K562 (cell line): ENCODE results near the gene RNF224. TPM values are rescaled to one million over a fixed set of nuclear protein-coding genes. Genes with fewer than 3 reads are reported as not detected.

Experiments used
- FIP1L1 ChIP-seq: fragments of 200-400 bp; formaldehyde crosslinking; IDR thresholded peaks from 2 replicates; pipeline ENCODE4 v1.6.1; 2018; ENCODE audit warnings: mild to moderate bottlenecking, low read depth, low read length; ENCODE audit not compliant: poor library complexity, severe bottlenecking
- FOXK2 ChIP-seq, 2 experiments: fragments of 450-650 bp; IDR thresholded peaks in 1 of 2; conservative IDR thresholded peaks in 1 of 2; 2 replicates each; pipeline ENCODE4 v1.6.1; 2016; ENCODE audit warnings: low read depth in 2 of 2, mild to moderate bottlenecking in 1 of 2
- KDM2B ChIP-seq: fragments of 250-450 bp; sonication (Bioruptor Pico); IDR thresholded peaks from 2 replicates; pipeline ENCODE4 v1.8.0; 2021; ENCODE audit warnings: mild to moderate bottlenecking, moderate library complexity
- SAP30 ChIP-seq: fragments of 200-600 bp; sonication (generic); IDR thresholded peaks from 2 replicates; pipeline ENCODE4 v1.6.1; 2012; ENCODE audit warnings: borderline replicate concordance, low read depth, mild to moderate bottlenecking, moderate library complexity, low read length, control low read depth, inconsistent platforms; ENCODE audit not compliant: insufficient read depth, poor library complexity, severe bottlenecking
- SP1 ChIP-seq: sonication (generic); formaldehyde crosslinking; IDR thresholded peaks from 2 replicates; pipeline ENCODE4 v1.8.1; 2022; ENCODE audit warnings: mild to moderate bottlenecking, missing genetic modification reagents
- THRB ChIP-seq: fragments of 450-650 bp; formaldehyde crosslinking; conservative IDR thresholded peaks from 2 replicates; pipeline ENCODE4 v1.4.0; 2022; ENCODE audit warnings: mild to moderate bottlenecking, missing genetic modification characterization
- ZNF586 ChIP-seq: fragments of 450-650 bp; formaldehyde crosslinking; conservative IDR thresholded peaks from 2 replicates; pipeline ENCODE4 v1.4.0; 2020; ENCODE audit warnings: mild to moderate bottlenecking, moderate library complexity
- polyA plus RNA-seq, 8 experiments: library from polyadenylated mRNA; depleted of rRNA in 4 of 8; stranded (reverse) in 5 of 8; unstranded in 3 of 8; fragments of >200 nt; fragmentation: Nextera tagmentation in 2 of 8; fragmentation: Illumina TruSeq in 1 of 8; extraction: Ambion mirVana in 2 of 8; extraction: Trizol in 1 of 8; gene quantifications; 2 replicates each; pipeline versions ENCODE4 v1.2.1 to v1.2.3, GENCODE V29; 2011 to 2014; ENCODE audit warnings: inconsistent platforms in 1 of 8, missing spikeins in 1 of 8
- total RNA-seq, 7 experiments: library from RNA; depleted of rRNA in 6 of 7; stranded (reverse); fragments of >200 nt in 6 of 7; fragmentation: Illumina TruSeq in 2 of 7; extraction: Trizol in 2 of 7; gene quantifications; 2 replicates each; pipeline versions ENCODE4 v1.2.1 to v1.2.3, GENCODE V29; 2011 to 2021; ENCODE audit warnings: low replicate concordance in 1 of 7
- TF ChIP-seq, protein P1 (sequence below), 2 experiments: fragments of 450-650 bp; IDR thresholded peaks; 2 replicates each; pipeline ENCODE4 v1.6.1; 2016; ENCODE audit warnings: mild to moderate bottlenecking in 2 of 2, borderline replicate concordance in 1 of 2, low read depth in 1 of 2, moderate library complexity in 1 of 2

Gene RNF224
- total and polyA plus RNA-seq, 9 of the 15 experiments (the other 6 are each of a cell fraction or from before 2014, with no cell fraction given): not detected

DNA sequence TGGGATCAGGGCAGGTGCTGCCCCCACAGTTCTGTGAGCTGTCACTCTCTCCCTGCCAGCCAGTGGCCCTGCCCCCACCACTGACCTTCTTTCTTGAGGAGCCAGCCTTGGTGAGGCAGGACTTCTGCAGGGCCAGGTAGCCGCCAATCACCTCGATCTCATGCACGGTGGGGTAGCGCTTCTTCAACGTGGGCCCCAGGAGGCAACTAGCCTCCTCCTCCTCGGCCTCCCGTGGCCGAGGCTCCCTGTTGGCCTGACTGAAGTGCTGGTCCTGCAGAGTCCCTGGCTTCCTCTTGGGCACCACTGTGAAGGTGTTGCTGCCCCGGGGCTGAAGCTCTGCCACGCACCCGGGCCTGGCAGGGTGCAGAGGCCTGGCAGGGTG is 28.4 kb upstream of the RNF224 start (continued):
- TF ChIP-seq SP1 (CRISPR knock-in tag) (0 out of 2 replicates have a peak, but pooled peaks have one; percentile 22), FOXK2 (conservative IDR thresholded peaks at IDR 0.05 in 1 of 2, IDR thresholded peaks at IDR 0.05 in 1 of 2; ENCODE audit: low read depth in 2 of 2) (no peak), FIP1L1 (no peak), KDM2B (CRISPR knock-in tag) (no peak), THRB (CRISPR knock-in tag) (no peak), SAP30 (no peak), ZNF586 (CRISPR knock-in tag) (no peak)
- TF ChIP-seq, protein P1, sequence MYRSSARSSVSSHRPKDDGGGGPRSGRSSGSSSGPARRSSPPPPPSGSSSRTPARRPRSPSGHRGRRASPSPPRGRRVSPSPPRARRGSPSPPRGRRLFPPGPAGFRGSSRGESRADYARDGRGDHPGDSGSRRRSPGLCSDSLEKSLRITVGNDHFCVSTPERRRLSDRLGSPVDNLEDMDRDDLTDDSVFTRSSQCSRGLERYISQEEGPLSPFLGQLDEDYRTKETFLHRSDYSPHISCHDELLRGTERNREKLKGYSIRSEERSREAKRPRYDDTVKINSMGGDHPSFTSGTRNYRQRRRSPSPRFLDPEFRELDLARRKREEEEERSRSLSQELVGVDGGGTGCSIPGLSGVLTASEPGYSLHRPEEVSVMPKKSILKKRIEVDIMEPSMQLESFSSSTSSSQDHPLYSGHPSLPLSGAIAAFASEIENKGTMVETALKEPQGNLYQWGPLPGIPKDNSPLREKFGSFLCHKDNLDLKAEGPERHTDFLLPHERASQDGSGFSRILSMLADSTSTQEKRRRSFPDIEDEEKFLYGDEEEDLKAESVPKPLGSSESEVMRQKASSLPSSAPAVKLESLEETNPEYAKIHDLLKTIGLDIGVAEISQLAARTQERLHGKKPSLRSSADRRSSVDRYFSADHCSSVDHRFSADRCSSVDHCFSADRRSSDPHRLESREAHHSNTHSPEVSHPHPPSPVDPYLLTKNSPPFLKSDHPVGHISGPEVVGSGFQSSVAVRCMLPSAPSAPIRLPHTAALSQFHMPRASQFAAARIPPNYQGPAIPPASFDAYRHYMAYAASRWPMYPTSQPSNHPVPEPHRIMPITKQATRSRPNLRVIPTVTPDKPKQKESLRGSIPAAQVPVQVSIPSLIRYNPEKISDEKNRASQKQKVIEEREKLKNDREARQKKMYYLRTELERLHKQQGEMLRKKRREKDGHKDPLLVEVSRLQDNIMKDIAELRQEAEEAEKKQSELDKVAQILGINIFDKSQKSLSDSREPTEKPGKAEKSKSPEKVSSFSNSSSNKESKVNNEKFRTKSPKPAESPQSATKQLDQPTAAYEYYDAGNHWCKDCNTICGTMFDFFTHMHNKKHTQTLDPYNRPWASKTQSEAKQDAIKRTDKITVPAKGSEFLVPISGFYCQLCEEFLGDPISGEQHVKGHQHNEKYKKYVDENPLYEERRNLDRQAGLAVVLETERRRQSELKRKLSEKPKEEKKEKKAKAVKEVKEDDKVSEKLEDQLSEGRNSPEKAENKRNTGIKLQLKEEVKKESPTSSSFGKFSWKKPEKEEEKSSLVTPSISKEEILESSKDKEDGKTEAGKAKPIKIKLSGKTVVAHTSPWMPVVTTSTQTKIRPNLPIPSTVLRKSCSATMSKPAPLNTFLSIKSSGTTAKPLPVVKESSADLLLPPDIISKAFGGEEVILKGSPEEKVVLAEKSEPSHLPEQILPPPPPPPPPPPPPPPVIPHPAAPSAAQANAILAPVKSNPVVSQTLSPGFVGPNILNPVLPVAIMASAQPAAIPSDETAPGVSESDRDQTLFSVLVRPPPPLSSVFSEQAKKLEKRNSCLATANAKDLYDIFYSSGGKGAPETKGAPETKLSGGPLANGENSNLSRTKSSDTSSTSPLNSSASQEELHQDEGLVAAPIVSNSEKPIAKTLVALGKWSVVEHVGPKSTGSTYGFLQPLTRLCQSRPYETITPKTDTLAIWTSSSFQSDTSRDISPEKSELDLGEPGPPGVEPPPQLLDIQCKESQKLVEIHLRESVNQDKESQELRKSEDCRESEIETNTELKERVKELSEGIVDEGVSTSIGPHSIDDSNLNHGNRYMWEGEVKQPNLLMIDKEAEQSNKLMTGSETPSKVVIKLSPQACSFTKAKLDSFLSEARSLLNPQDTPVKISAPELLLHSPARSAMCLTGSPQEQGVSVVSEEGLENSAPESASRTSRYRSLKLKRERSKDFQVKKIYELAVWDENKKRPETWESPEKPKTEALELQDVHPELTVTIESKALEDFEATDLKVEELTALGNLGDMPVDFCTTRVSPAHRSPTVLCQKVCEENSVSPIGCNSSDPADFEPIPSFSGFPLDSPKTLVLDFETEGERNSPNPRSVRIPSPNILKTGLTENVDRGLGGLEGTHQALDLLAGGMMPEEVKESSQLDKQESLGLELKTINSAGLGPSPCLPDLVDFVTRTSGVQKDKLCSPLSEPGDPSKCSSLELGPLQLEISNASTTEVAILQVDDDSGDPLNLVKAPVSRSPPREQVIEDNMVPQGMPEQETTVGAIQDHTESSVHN (IDR thresholded peaks at IDR 0.05; ENCODE audit: borderline replicate concordance in 1 of 2, low read depth in 1 of 2): no peak
